B cell (primary cell): ENCODE data around the gene TRIM29. TPM values are rescaled to one million over a fixed set of nuclear protein-coding genes. Genes with fewer than 3 reads are reported as not detected.

Experiments
- ATAC-seq: fragments of 200-7000 bp; cut with Tn5 transposase; one replicate; pipeline ENCODE4 v1.10.0; 2021; ENCODE audit warnings: low read depth, mild to moderate bottlenecking, moderate number of reproducible peaks, moderate library complexity
- CTCF ChIA-PET: fragments of 350-600 bp; sonication (Branson Sonifier 250); formaldehyde crosslinking; loops from one replicate; lab custom pipeline; 2021; ENCODE audit warnings: antibody characterized with exemption, inconsistent platforms; lab: Charles Lee
- POLR2A ChIA-PET: fragments of 350-600 bp; sonication (Branson Sonifier 250); formaldehyde crosslinking; loops from one replicate; lab custom pipeline; 2021; ENCODE audit warnings: antibody characterized with exemption; lab: Charles Lee
- DNase-seq: peaks from one replicate; pipeline ENCODE4 v3.0.0; 2013
- H2AFZ ChIP-seq: 2 replicates; pipeline ENCODE4 v1.6.1; 2012; ENCODE audit warnings: mild to moderate bottlenecking, low read depth, low read length; ENCODE audit not compliant: insufficient read depth, poor library complexity, severe bottlenecking
- H3K27ac ChIP-seq, 2 donors: 1 replicate in 1 of 2; 2 replicates in 1 of 2; pipeline ENCODE4 v1.5.1; 2012 to 2013; ENCODE audit warnings: low read length in 2 of 2, mild to moderate bottlenecking in 2 of 2, moderate library complexity in 1 of 2
- H3K27me3 ChIP-seq, 4 experiments: fragments of 200-600 bp in 1 of 4; sonication (generic) in 1 of 4; replicated peaks in 1 of 4; 1 replicate in 2 of 4; 2 replicates in 2 of 4; pipeline versions ENCODE4 v1.6.1 to v1.7.0; 2013 to 2016; ENCODE audit warnings: low read length in 3 of 4, mild to moderate bottlenecking in 2 of 4, mixed read lengths in 1 of 4, moderate library complexity in 1 of 4; ENCODE audit not compliant: insufficient read depth in 4 of 4, control insufficient read depth in 3 of 4; ENCODE audit errors: control extremely low read depth in 1 of 4
- H3K36me3 ChIP-seq, 2 experiments: replicated peaks in 1 of 2; 1 replicate in 1 of 2; 2 replicates in 1 of 2; pipeline versions ENCODE4 v1.6.1 to v1.7.1; 2013; ENCODE audit warnings: low read length in 1 of 2; ENCODE audit not compliant: insufficient read depth in 2 of 2, control insufficient read depth in 1 of 2; ENCODE audit errors: control extremely low read depth in 1 of 2, extremely low read depth in 1 of 2
- H3K4me1 ChIP-seq, 2 donors: fragments of 200-600 bp in 1 of 2; sonication (generic) in 1 of 2; 1 replicate in 1 of 2; 2 replicates in 1 of 2; pipeline versions ENCODE4 v1.5.1 to v1.6.1; 2013 to 2017; ENCODE audit warnings: low read length in 2 of 2; ENCODE audit not compliant: control insufficient read depth in 2 of 2, insufficient read depth in 2 of 2
- H3K4me2 ChIP-seq: replicated peaks from 2 replicates; pipeline ENCODE3; 2012; ENCODE audit warnings: mild to moderate bottlenecking, low read depth, low read length; ENCODE audit not compliant: poor library complexity, severe bottlenecking
- H3K4me3 ChIP-seq, 5 experiments: fragments of 200-600 bp in 1 of 5; sonication (generic) in 1 of 5; 1 replicate in 3 of 5; 2 replicates in 2 of 5; pipeline versions ENCODE4 v1.5.1 to v1.7.0; 2011 to 2016; ENCODE audit warnings: low read length in 4 of 5, mild to moderate bottlenecking in 4 of 5, low read depth in 2 of 5, control low read depth in 1 of 5, moderate library complexity in 1 of 5; ENCODE audit not compliant: insufficient read depth in 1 of 5; ENCODE audit errors: control extremely low read depth in 1 of 5, extremely low read depth in 1 of 5
- H3K79me2 ChIP-seq: fragments of 200-600 bp; sonication (generic); one replicate; pipeline ENCODE4 v1.6.0; 2016; ENCODE audit warnings: low read length; ENCODE audit not compliant: control insufficient read depth, insufficient read depth
- H3K9ac ChIP-seq: fragments of 200-600 bp; sonication (generic); 2 replicates; pipeline ENCODE4 v1.6.1; 2017; ENCODE audit warnings: mild to moderate bottlenecking, low read length, moderate library complexity
- H3K9me3 ChIP-seq, 3 donors: one replicate each; pipeline versions ENCODE4 v1.6.1 to v1.7.1; 2013; ENCODE audit warnings: low read length in 2 of 3; ENCODE audit not compliant: control insufficient read depth in 2 of 3, insufficient read depth in 1 of 3; ENCODE audit errors: control extremely low read depth in 1 of 3
- H4K20me1 ChIP-seq: 2 replicates; pipeline ENCODE4 v1.6.0; 2012; ENCODE audit warnings: mild to moderate bottlenecking, low read length; ENCODE audit not compliant: insufficient read depth, control insufficient read depth, poor library complexity, severe bottlenecking
- H3K27ac Mint-ChIP-seq: one replicate; pipeline ENCODE4 v1.8.0; 2021; ENCODE audit warnings: mixed read lengths
- H3K27me3 Mint-ChIP-seq: one replicate; pipeline ENCODE4 v1.8.0; 2021; ENCODE audit warnings: mixed read lengths
- H3K4me1 Mint-ChIP-seq: one replicate; pipeline ENCODE4 v1.8.0; 2021; ENCODE audit warnings: mixed read lengths
- H3K4me3 Mint-ChIP-seq: one replicate; pipeline ENCODE4 v1.8.0; 2021; ENCODE audit warnings: mixed read lengths
- H3K9me3 Mint-ChIP-seq: one replicate; pipeline ENCODE4 v1.8.0; 2022; ENCODE audit warnings: mixed read lengths; ENCODE audit not compliant: insufficient read depth
- CTCF ChIP-seq: fragments of 200-600 bp; IDR thresholded peaks from one replicate; pipeline ENCODE4 v1.8.0; 2022; ENCODE audit warnings: antibody characterized with exemption, mild to moderate bottlenecking
- EZH2 ChIP-seq: IDR thresholded peaks from 2 replicates; pipeline ENCODE4 v1.6.1; 2012; ENCODE audit warnings: borderline replicate concordance, low read depth, mild to moderate bottlenecking, moderate library complexity, low read length; ENCODE audit not compliant: insufficient read depth, poor library complexity, severe bottlenecking
- WGBS: methylation state at CpG from one replicate; pipeline ENCODE4 v1.1.5; 2013; ENCODE audit warnings: missing lambda C conversion rate; ENCODE audit not compliant: insufficient coverage; 5-methylcytosine and 5-hydroxymethylcytosine counted together
- intact Hi-C: fragments of 100-400 bp; cut with micrococcal nuclease; formaldehyde crosslinking; loops from one replicate; pipeline ENCODE4 v1.10.0; 2022
- polyA plus RNA-seq: library from polyadenylated mRNA; depleted of rRNA; stranded (reverse); fragments of >200 nt; gene quantifications from 2 replicates; pipeline ENCODE4 v1.2.3, GENCODE V29; 2012
- total RNA-seq, 2 donors: library from RNA; stranded (reverse); fragments of 120-200 nt in 1 of 2; gene quantifications; 1 replicate in 1 of 2; 2 replicates in 1 of 2; pipeline versions ENCODE4 v1.2.3 to v1.2.4, GENCODE V29; 2013 to 2022

Gene TRIM29
- total and polyA plus RNA-seq, 2 donors (not counting 1 experiment from before 2014, with no cell fraction given): not detected

GRCh38 chr11:120073196-120073595 is 64.7 kb downstream of the TRIM29 start:
- H3K27ac ChIP-seq: no peak overlapping the region
- TF ChIP-seq EZH2 (no peak), CTCF (no peak)
- Mint-ChIP-seq H3K27me3 (peaks cover 30% of the 10 kb centered on the region), H3K27ac (no peak overlapping the region), H3K4me1 (no peaks in the 10 kb centered on the region), H3K9me3 (no peaks in the 10 kb centered on the region), H3K4me3 (no peak overlapping the region)
- H3K4me1 ChIP-seq: no peaks in the 10 kb centered on the region
- ChIA-PET CTCF (no interaction called here), POLR2A (no interaction called here)
- H3K79me2 ChIP-seq: no peaks in the 10 kb centered on the region
- H3K4me3 ChIP-seq: no peak overlapping the region
- H3K36me3 ChIP-seq: no peaks in the 10 kb centered on the region
- no peak overlapping the region for H2AFZ ChIP-seq
- no peak overlapping the region for H3K9ac ChIP-seq
- H3K9me3 ChIP-seq: no peaks in the 10 kb centered on the region
- intact Hi-C loops: no loop called here
- WGBS: 91% methylated on average over 16 of the region's 16 CpGs
- H3K4me2 ChIP-seq: no peak overlapping the region
- H3K27me3 ChIP-seq: peaks cover 0 to 6% (median under 1%) of the 10 kb centered on the region in 4 experiments
- no peak for DNase-seq
- ATAC-seq: no peak
- no peaks in the 10 kb centered on the region for H4K20me1 ChIP-seq

DNA sequence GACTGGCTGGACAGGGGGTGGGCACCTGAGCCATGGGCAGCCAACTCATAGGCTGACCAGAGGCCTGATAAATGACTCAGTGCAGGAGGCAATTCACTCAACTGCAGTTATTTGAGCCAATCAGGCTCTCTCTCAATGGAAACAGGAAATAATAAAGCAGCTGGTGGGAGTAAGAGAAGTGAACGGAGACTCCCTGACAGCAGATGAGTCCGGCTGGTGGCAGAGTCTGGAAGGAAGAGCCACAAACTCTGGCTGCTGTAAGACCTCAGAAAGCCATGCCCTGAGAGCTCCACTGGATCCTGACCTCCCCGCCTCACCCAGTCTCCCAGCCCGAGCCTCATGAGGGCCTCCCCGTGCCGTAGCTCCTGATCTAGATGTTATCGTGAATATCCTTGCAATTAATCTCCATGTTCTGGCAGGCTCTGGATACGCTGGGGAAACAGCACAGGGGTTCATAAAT is 69.8 kb downstream of the TRIM29 start:
- H3K4me3 Mint-ChIP-seq: no peak overlapping the region
- no peak overlapping the region for H3K4me3 ChIP-seq
- no peaks in the 10 kb centered on the region for H3K9me3 ChIP-seq
- no peak for DNase-seq
- no peak for TF ChIP-seq EZH2
- no peak for TF ChIP-seq CTCF
- H4K20me1 ChIP-seq: no peaks in the 10 kb centered on the region
- H3K27ac Mint-ChIP-seq: no peak overlapping the region
- ChIA-PET POLR2A (no interaction called here), CTCF (no interaction called here)
- H3K4me1 ChIP-seq: no peaks in the 10 kb centered on the region
- no peak overlapping the region for H2AFZ ChIP-seq
- peaks cover 31% of the 10 kb centered on the region for H3K27me3 Mint-ChIP-seq
- H3K4me2 ChIP-seq: no peak overlapping the region
- no peaks in the 10 kb centered on the region for H3K4me1 Mint-ChIP-seq
- intact Hi-C loops: no loop called here
- H3K27ac ChIP-seq: no peak overlapping the region
- H3K79me2 ChIP-seq: no peaks in the 10 kb centered on the region
- no peak overlapping the region for H3K9ac ChIP-seq
- peaks cover 0 to 6% (median 2%) of the 10 kb centered on the region in 4 experiments for H3K27me3 ChIP-seq
- 6% methylated on average over 8 of the region's 8 CpGs for WGBS
- no peaks in the 10 kb centered on the region for H3K36me3 ChIP-seq
- no peaks in the 10 kb centered on the region for H3K9me3 Mint-ChIP-seq
- no peak for ATAC-seq
